ENCODE measurements around the gene SLC25A42. TPM values are rescaled to one million over a fixed set of nuclear protein-coding genes. Genes with fewer than 3 reads are reported as not detected.
A peak's percentile ranks its signal among the peaks of the same experiment; 100 is the strongest.

The SLC25A42 gene
- total RNA-seq, 1 donor = 9.1 TPM

GRCh38 chr19:19120308-19121231 lies 56.8 kb downstream of the SLC25A42 start:
- TF ChIP-seq, protein P1, sequence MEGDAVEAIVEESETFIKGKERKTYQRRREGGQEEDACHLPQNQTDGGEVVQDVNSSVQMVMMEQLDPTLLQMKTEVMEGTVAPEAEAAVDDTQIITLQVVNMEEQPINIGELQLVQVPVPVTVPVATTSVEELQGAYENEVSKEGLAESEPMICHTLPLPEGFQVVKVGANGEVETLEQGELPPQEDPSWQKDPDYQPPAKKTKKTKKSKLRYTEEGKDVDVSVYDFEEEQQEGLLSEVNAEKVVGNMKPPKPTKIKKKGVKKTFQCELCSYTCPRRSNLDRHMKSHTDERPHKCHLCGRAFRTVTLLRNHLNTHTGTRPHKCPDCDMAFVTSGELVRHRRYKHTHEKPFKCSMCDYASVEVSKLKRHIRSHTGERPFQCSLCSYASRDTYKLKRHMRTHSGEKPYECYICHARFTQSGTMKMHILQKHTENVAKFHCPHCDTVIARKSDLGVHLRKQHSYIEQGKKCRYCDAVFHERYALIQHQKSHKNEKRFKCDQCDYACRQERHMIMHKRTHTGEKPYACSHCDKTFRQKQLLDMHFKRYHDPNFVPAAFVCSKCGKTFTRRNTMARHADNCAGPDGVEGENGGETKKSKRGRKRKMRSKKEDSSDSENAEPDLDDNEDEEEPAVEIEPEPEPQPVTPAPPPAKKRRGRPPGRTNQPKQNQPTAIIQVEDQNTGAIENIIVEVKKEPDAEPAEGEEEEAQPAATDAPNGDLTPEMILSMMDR (IDR thresholded peaks at IDR 0.05; ENCODE audit: insufficient read depth, low read depth, low read length) = no peak
- peak; percentile 89 for DNase-seq (ENCODE audit: low read depth)
- peak overlapping the region; percentile 30 for H3K4me3 ChIP-seq (ENCODE audit: low read depth, low read length)

- H3K4me3 ChIP-seq (ENCODE audit: low read depth, low read length) = no peak overlapping the region
- no peak for DNase-seq (ENCODE audit: low read depth)
- TF ChIP-seq, protein P1 (IDR thresholded peaks at IDR 0.05; ENCODE audit: insufficient read depth, low read depth, low read length) = no peak
Measured at GRCh38 chr19:19121371-19121770, 57.6 kb downstream of the SLC25A42 start.

DNA sequence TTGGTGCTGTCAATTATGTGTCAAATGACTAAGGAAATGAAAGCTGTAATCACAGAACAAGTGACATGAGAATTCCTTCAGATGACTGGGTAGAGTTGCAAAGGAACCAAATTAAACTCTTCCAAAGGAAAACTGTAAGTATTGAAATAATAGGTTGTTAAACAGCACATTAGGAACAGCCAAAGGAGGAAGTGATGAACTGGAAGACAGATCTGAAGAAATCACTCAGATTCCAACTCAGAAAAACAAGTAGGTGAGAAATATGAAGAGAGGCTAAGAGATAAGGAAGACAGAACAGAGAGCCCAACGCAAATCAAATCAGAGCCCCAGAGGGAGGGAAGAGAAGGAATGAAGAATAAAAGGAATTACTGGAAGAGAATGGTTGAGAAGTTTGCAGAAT lies 59.1 kb downstream of the SLC25A42 start:
- TF ChIP-seq, protein P1 (IDR thresholded peaks at IDR 0.05; ENCODE audit: insufficient read depth, low read depth, low read length) = no peak

GRCh38 chr19:19123386-19123785 lies 59.6 kb downstream of the SLC25A42 start:
- TF ChIP-seq, protein P1 (IDR thresholded peaks at IDR 0.05; ENCODE audit: insufficient read depth, low read depth, low read length) = no peak
- no peak for DNase-seq (ENCODE audit: low read depth)
- no peak overlapping the region for H3K4me3 ChIP-seq (ENCODE audit: low read depth, low read length)

More for the DNA sequence above, 59.1 kb downstream of the SLC25A42 start:
- no peak for DNase-seq (ENCODE audit: low read depth)
- no peak overlapping the region for H3K4me3 ChIP-seq (ENCODE audit: low read depth, low read length)

- TF ChIP-seq, protein P1 (IDR thresholded peaks at IDR 0.05; ENCODE audit: insufficient read depth, low read depth, low read length) = no peak
- DNase-seq (ENCODE audit: low read depth) = no peak
- no peak overlapping the region for H3K4me3 ChIP-seq (ENCODE audit: low read depth, low read length)
Measured at GRCh38 chr19:19126102-19126501, 62.3 kb downstream of the SLC25A42 start.

- no peak for DNase-seq (ENCODE audit: low read depth)
- TF ChIP-seq, protein P1 (IDR thresholded peaks at IDR 0.05; ENCODE audit: insufficient read depth, low read depth, low read length) = no peak
- H3K4me3 ChIP-seq (ENCODE audit: low read depth, low read length) = no peak overlapping the region
Measured at GRCh38 chr19:19131989-19132388, 68.2 kb downstream of the SLC25A42 start.
